ENCODE data around the gene TDRD9.

- TF ChIP-seq CTCF (conservative IDR thresholded peaks at IDR 0.05; ENCODE audit: low read depth in 2 of 2), result no peak
- no peak for TF ChIP-seq EZH2phosphoT487 (IDR thresholded peaks at IDR 0.05; ENCODE audit: unreplicated experiment)
- TF ChIP-seq STAT1 (IDR thresholded peaks at IDR 0.05; ENCODE audit: unreplicated experiment), result no peak
- TF ChIP-seq CREB1 (CRISPR knock-in tag; IDR thresholded peaks at IDR 0.05; ENCODE audit: low read depth), result no peak
- TF ChIP-seq JUNB (IDR thresholded peaks at IDR 0.05; ENCODE audit: unreplicated experiment), result no peak
- no peak for TF ChIP-seq POLR2AphosphoS5 (IDR thresholded peaks at IDR 0.05; ENCODE audit: low read depth)
- no peak for TF ChIP-seq NANOG (IDR thresholded peaks at IDR 0.05; ENCODE audit: borderline replicate concordance)
- TF ChIP-seq EZH2 (IDR thresholded peaks at IDR 0.05; ENCODE audit: low read depth, unreplicated experiment), result no peak
- TF ChIP-seq, protein P1, sequence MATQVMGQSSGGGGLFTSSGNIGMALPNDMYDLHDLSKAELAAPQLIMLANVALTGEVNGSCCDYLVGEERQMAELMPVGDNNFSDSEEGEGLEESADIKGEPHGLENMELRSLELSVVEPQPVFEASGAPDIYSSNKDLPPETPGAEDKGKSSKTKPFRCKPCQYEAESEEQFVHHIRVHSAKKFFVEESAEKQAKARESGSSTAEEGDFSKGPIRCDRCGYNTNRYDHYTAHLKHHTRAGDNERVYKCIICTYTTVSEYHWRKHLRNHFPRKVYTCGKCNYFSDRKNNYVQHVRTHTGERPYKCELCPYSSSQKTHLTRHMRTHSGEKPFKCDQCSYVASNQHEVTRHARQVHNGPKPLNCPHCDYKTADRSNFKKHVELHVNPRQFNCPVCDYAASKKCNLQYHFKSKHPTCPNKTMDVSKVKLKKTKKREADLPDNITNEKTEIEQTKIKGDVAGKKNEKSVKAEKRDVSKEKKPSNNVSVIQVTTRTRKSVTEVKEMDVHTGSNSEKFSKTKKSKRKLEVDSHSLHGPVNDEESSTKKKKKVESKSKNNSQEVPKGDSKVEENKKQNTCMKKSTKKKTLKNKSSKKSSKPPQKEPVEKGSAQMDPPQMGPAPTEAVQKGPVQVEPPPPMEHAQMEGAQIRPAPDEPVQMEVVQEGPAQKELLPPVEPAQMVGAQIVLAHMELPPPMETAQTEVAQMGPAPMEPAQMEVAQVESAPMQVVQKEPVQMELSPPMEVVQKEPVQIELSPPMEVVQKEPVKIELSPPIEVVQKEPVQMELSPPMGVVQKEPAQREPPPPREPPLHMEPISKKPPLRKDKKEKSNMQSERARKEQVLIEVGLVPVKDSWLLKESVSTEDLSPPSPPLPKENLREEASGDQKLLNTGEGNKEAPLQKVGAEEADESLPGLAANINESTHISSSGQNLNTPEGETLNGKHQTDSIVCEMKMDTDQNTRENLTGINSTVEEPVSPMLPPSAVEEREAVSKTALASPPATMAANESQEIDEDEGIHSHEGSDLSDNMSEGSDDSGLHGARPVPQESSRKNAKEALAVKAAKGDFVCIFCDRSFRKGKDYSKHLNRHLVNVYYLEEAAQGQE (IDR thresholded peaks at IDR 0.05; ENCODE audit: unreplicated experiment), result no peak
- TF ChIP-seq ETS1 (IDR thresholded peaks at IDR 0.05), result no peak
- no peak for TF ChIP-seq ZNF331 (CRISPR knock-in tag; IDR thresholded peaks at IDR 0.05; ENCODE audit: low read depth)
These were observed 31.7 kb upstream of the TDRD9 start for GRCh38 chr14:103896578-103896977.

Measured in GM23338 (cell line).